ENCODE measurements around the gene NHS. TPM values are rescaled to one million over a fixed set of nuclear protein-coding genes. Genes with fewer than 3 reads are reported as not detected.

NHS gene
- total RNA-seq, 2 donors from 2014 or later = 3.0 to 4.3 TPM

DNA sequence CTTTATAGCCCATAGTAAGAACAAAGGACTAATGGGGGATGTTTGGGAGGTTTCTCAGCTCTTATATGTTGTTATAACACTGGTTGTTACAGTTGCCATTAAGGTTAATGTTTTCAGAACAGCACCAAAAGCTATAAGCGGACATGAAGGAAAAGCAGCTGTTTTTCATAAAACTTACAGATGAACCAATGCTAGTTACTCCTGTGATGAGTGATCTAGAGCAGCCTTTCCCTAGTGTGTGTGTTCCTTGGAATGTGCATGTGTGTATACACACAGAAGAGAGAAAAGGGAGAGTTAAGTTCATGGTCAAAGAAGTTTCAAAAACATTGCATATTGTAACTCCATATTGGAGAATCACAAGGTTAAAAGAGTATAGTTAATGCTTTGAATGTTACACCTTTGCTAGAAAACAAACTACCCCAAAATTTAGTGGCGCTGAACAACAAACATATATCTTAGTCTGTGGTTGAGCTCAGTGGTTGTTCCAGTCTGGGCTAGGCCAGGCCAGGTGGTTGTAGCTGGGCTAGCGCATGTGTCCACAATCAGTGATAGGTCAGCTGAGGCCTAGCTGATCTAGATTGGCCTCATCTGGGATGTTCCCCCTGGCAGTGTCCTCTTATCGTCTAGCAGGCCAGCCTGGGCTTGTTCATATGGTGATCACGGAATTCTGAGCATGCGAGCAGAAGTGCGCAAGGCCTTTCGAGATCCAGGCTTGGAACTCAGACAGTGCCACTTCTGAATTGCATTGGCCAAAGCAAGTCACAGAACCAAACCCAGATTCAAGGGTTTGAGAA, 151.0 kb downstream of the NHS start:
- Histone ChIP-seq H3K36me3 (no peaks in the 10 kb centered on the region), H3K4me1 (no peaks in the 10 kb centered on the region), H3K9ac (ENCODE audit: low read depth in 2 of 2, low read length in 2 of 2) (no peak overlapping the region), H3K27me3 (no peaks in the 10 kb centered on the region), H3K9me3 (no peaks in the 10 kb centered on the region), H3K27ac (no peak overlapping the region), H3K4me3 (no peak overlapping the region)
- TF ChIP-seq, protein P1, sequence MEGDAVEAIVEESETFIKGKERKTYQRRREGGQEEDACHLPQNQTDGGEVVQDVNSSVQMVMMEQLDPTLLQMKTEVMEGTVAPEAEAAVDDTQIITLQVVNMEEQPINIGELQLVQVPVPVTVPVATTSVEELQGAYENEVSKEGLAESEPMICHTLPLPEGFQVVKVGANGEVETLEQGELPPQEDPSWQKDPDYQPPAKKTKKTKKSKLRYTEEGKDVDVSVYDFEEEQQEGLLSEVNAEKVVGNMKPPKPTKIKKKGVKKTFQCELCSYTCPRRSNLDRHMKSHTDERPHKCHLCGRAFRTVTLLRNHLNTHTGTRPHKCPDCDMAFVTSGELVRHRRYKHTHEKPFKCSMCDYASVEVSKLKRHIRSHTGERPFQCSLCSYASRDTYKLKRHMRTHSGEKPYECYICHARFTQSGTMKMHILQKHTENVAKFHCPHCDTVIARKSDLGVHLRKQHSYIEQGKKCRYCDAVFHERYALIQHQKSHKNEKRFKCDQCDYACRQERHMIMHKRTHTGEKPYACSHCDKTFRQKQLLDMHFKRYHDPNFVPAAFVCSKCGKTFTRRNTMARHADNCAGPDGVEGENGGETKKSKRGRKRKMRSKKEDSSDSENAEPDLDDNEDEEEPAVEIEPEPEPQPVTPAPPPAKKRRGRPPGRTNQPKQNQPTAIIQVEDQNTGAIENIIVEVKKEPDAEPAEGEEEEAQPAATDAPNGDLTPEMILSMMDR (IDR thresholded peaks at IDR 0.05) = no peak
- no peak for DNase-seq
- intact Hi-C loops (cut with DNase I) = loop anchor here (10.0 kb wide), 1 partner anchor 151 kb away; the partner anchor contains the start of gene NHS

DNA sequence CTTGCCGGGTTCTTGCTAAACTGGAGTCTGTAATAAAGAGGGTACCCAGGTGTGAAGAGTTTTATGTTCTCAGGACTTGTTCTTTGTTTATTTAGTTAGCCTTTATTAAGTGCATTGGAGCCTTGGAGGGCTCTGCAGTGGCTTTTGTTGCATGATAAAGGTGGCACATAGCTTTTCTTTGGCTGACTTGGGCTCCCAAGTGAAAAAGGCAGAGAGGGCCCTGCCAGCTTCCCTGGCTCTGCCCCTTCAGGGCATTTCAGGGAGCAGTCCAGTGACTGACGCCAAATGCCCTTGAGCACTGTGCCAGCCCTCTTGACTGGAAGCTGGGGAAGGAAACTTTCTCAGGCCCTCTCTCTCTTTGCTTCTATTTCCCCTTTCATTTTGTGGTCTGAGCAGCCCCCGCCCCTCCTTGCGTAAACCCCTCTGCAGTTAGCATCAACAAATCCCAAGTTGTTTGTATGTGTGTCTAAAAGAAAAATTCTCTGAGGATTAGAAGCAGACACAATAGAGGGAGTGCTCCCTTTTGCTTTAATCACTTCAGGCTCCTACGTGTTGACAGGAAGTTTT, 152.2 kb downstream of the NHS start:
- TF ChIP-seq, protein P1 (IDR thresholded peaks at IDR 0.05) = no peak
- intact Hi-C loops (cut with DNase I) = loop anchor here (10.0 kb wide), 1 partner anchor 152 kb away; the partner anchor contains the start of gene NHS

DNA sequence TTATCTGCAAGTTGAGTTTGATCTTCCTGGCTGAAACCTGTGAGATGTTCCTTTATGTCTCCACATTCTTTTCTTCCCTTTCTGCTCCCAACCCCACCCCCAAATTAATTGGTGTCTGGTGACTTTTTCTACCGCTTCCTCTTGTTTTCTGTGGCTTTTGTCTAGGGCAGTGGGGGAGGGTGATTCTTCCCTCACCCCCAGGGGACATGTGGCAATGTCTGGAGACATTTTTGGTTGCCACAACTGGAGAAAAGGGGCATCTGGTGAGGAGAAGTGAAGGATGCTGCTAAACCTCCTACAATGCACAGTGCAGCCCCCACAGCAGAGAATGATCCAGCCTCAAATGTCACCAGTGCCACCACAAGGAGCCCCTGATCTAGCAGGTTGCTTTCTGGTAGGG, 152.9 kb downstream of the NHS start:
- H3K9me3 ChIP-seq = no peaks in the 10 kb centered on the region
- no peaks in the 10 kb centered on the region for H3K4me1 ChIP-seq
- H3K27me3 ChIP-seq = no peaks in the 10 kb centered on the region
- H3K4me3 ChIP-seq = no peak overlapping the region
- no peak for DNase-seq
- no peak overlapping the region for H3K9ac ChIP-seq (ENCODE audit: low read depth in 2 of 2, low read length in 2 of 2)
- intact Hi-C loops (cut with DNase I) = loop anchor here (10.0 kb wide), 1 partner anchor 153 kb away; the partner anchor contains the start of gene NHS
- TF ChIP-seq, protein P1 (IDR thresholded peaks at IDR 0.05) = no peak
- no peaks in the 10 kb centered on the region for H3K36me3 ChIP-seq
- no peak overlapping the region for H3K27ac ChIP-seq

More for the DNA sequence above, 152.2 kb downstream of the NHS start:
- Histone ChIP-seq H3K9me3 (no peaks in the 10 kb centered on the region), H3K4me3 (no peak overlapping the region), H3K9ac (ENCODE audit: low read depth in 2 of 2, low read length in 2 of 2) (no peak overlapping the region), H3K27ac (no peak overlapping the region), H3K36me3 (no peaks in the 10 kb centered on the region), H3K4me1 (no peaks in the 10 kb centered on the region), H3K27me3 (no peaks in the 10 kb centered on the region)
- peak; percentile 24 for DNase-seq

DNA sequence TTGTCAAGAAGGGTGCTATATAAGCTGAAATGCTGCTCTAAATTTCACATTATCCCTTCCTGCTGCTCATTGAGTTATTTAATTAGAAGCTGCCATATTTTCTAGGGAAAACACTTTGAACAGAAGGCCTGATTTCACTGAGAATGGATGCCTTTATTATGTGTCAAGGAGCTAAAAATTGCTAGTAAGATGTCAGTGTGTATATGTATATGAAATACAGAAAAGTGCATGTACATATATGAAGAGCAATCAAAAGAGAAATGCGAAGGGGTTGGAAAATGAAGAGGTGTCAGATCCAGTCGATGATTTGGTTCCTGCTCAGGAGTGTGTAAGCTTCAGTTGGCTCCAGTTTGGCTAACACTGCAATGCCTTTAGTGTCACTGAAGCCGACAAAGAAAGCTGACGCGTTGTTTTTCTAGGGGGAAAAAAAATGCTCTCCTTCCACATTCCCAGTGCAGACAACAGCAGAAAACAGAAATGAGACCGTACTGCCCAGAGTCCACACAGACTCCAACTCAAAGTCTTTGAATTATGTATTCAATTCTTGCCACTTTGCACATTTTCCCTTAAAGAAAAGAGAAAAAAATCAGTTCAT, 154.2 kb downstream of the NHS start:
- DNase-seq = no peak
- Histone ChIP-seq H3K27ac (no peak overlapping the region), H3K4me1 (no peaks in the 10 kb centered on the region), H3K4me3 (no peak overlapping the region), H3K36me3 (no peaks in the 10 kb centered on the region), H3K9ac (ENCODE audit: low read depth in 2 of 2, low read length in 2 of 2) (no peak overlapping the region), H3K9me3 (no peaks in the 10 kb centered on the region), H3K27me3 (no peaks in the 10 kb centered on the region)
- TF ChIP-seq, protein P1 (IDR thresholded peaks at IDR 0.05) = no peak
- intact Hi-C loops (cut with DNase I) = loop anchor here (10.0 kb wide), 1 partner anchor 154 kb away; the partner anchor contains the start of gene NHS

DNA sequence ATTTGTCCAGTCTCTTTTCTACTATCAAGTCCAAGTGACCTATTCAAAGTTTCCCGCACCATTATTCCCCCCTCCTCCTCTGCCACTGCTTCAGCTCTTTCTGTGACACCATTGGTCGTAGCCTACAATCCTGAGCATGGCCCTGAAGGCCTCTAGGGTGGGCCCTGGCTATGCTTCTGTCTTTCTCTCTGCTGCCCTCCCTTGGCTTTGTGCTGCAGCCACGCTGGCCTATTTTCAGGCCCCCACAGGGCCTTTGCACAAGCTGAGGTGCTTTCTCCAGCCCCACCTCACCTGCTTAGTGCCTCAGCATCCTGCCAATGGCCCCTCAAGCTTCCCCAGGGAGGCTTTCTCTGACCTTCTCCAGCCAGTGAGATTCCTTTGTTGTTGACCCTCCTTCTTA, 156.5 kb downstream of the NHS start:
- Histone ChIP-seq H3K4me3 (no peak overlapping the region), H3K27me3 (no peaks in the 10 kb centered on the region), H3K4me1 (no peaks in the 10 kb centered on the region), H3K36me3 (no peaks in the 10 kb centered on the region), H3K9ac (ENCODE audit: low read depth in 2 of 2, low read length in 2 of 2) (no peak overlapping the region), H3K9me3 (no peaks in the 10 kb centered on the region), H3K27ac (no peak overlapping the region)
- TF ChIP-seq, protein P1 (IDR thresholded peaks at IDR 0.05) = no peak
- DNase-seq = no peak
- intact Hi-C loops (cut with DNase I) = loop anchor here (10.0 kb wide), 1 partner anchor 153 kb away; no protein-coding TSS in a partner anchor

Data from colonic mucosa (tissue), 4 donors.